HL-60 (cell line): ENCODE results near the gene ARHGEF12.

Experiments
- CTCF ChIP-seq: IDR thresholded peaks from one replicate; pipeline ENCODE4 v1.5.1; 2011; ENCODE audit warnings: low read length, control low read depth, inconsistent platforms; ENCODE audit not compliant: insufficient read depth
- GABPA ChIP-seq: IDR thresholded peaks from 2 replicates; pipeline ENCODE4 v1.6.1; 2012; ENCODE audit warnings: low read depth
- POLR2AphosphoS5 ChIP-seq: IDR thresholded peaks from 2 replicates; pipeline ENCODE4 v1.6.1; 2012; ENCODE audit warnings: low read depth
- REST ChIP-seq: IDR thresholded peaks from 2 replicates; pipeline ENCODE4 v1.6.1; 2012; ENCODE audit warnings: low read depth; ENCODE audit not compliant: insufficient replicate concordance
- SPI1 ChIP-seq: IDR thresholded peaks from 2 replicates; pipeline ENCODE4 v1.6.1; 2012; ENCODE audit warnings: low read depth, mild to moderate bottlenecking, borderline replicate concordance

GRCh38 chr11:120384476-120384875 is 48.3 kb downstream of the ARHGEF12 start:
- TF ChIP-seq CTCF: no peak
- TF ChIP-seq REST: no peak
- no peak for TF ChIP-seq SPI1
- no peak for TF ChIP-seq POLR2AphosphoS5
- TF ChIP-seq GABPA: no peak
